H1 (cell line): Measurements from ENCODE around the gene ENDOU. TPM values are rescaled to one million over a fixed set of nuclear protein-coding genes. Genes with fewer than 3 reads are reported as not detected.
A peak's percentile ranks its signal among the peaks of the same experiment; 100 is the strongest.

ENCODE experiments used
- CTCF ChIA-PET: fragments of 300-600 bp; sonication (Branson Sonifier 250); formaldehyde crosslinking; loops from one replicate; lab custom pipeline; 2021; ENCODE audit not compliant: partially characterized antibody; lab: Charles Lee
- POLR2A ChIA-PET: fragments of 300-600 bp; sonication (Branson Sonifier 250); formaldehyde crosslinking; loops from one replicate; lab custom pipeline; 2021; ENCODE audit warnings: inconsistent platforms; ENCODE audit not compliant: partially characterized antibody; lab: Charles Lee
- DNase-seq, 2 experiments: peaks; one replicate each; pipeline versions ENCODE4 v3.0.0 to v3.0.0-alpha.2; 2010 to 2022; ENCODE audit warnings: low spot score in 2 of 2, low read depth in 1 of 2, mixed read lengths in 1 of 2
- FAIRE-seq: peaks from 2 replicates; lab custom pipeline; 2011; peaks lifted over from hg19 to GRCh38; lab: Jason Lieb, UNC
- H2AFZ ChIP-seq: 2 replicates; pipeline ENCODE4 v1.8.1; 2012; ENCODE audit warnings: low read length, inconsistent platforms
- H2AK5ac ChIP-seq: 2 replicates; pipeline ENCODE4 v1.6.1; 2013; ENCODE audit warnings: low read depth, low read length
- H2BK120ac ChIP-seq: replicated peaks from 2 replicates; pipeline ENCODE3; 2013; ENCODE audit warnings: low read depth, low read length, inconsistent platforms
- H2BK12ac ChIP-seq: 2 replicates; pipeline ENCODE4 v1.6.1; 2013; ENCODE audit warnings: low read depth, low read length
- H2BK15ac ChIP-seq: 2 replicates; pipeline ENCODE4 v1.6.1; 2013; ENCODE audit warnings: low read length
- H2BK20ac ChIP-seq: 2 replicates; pipeline ENCODE4 v1.6.1; 2013; ENCODE audit warnings: low read length
- H2BK5ac ChIP-seq: 2 replicates; pipeline ENCODE4 v1.6.1; 2013; ENCODE audit warnings: low read depth, low read length
- H3K14ac ChIP-seq: 2 replicates; pipeline ENCODE4 v1.6.1; 2013; ENCODE audit warnings: inconsistent platforms; ENCODE audit not compliant: insufficient read length
- H3K18ac ChIP-seq: 2 replicates; pipeline ENCODE4 v1.6.1; 2013; ENCODE audit warnings: low read length; ENCODE audit errors: extremely low read depth
- H3K23ac ChIP-seq: 2 replicates; pipeline ENCODE4 v1.6.1; 2013; ENCODE audit warnings: inconsistent platforms; ENCODE audit not compliant: insufficient read length
- H3K23me2 ChIP-seq: 2 replicates; pipeline ENCODE4 v1.6.1; 2013; ENCODE audit warnings: low read depth, low read length
- H3K27ac ChIP-seq: 2 replicates; pipeline ENCODE4 v1.6.1; 2011; ENCODE audit warnings: low read depth, low read length, inconsistent platforms
- H3K27me3 ChIP-seq, 4 experiments: replicated peaks in 1 of 4; 1 replicate in 1 of 4; 2 replicates in 3 of 4; pipeline versions ENCODE4 v1.6.1 to v1.8.1; 2011 to 2013; ENCODE audit warnings: low read length in 3 of 4, mild to moderate bottlenecking in 3 of 4, inconsistent platforms in 2 of 4, mixed read lengths in 2 of 4, moderate library complexity in 1 of 4; ENCODE audit not compliant: control insufficient read depth in 3 of 4, insufficient read depth in 3 of 4; ENCODE audit errors: extremely low read depth in 1 of 4
- H3K36me3 ChIP-seq, 4 experiments: 2 replicates each; pipeline versions ENCODE4 v1.6.1 to v1.8.1; 2011 to 2013; ENCODE audit warnings: mild to moderate bottlenecking in 4 of 4, low read length in 3 of 4, moderate library complexity in 2 of 4, control low read depth in 1 of 4, inconsistent platforms in 1 of 4; ENCODE audit not compliant: insufficient read depth in 4 of 4, control insufficient read depth in 2 of 4
- H3K4ac ChIP-seq: replicated peaks from 2 replicates; pipeline ENCODE3; 2013; ENCODE audit warnings: low read length, low read depth, mixed read lengths, inconsistent platforms; ENCODE audit not compliant: insufficient read length
- H3K4me1 ChIP-seq, 4 experiments: replicated peaks in 1 of 4; 1 replicate in 1 of 4; 2 replicates in 3 of 4; pipeline versions ENCODE4 v1.6.1 to v1.8.1; 2011 to 2013; ENCODE audit warnings: low read length in 3 of 4, inconsistent platforms in 2 of 4, mixed read lengths in 1 of 4; ENCODE audit not compliant: insufficient read depth in 4 of 4, control insufficient read depth in 3 of 4
- H3K4me2 ChIP-seq, 2 experiments: 2 replicates each; pipeline versions ENCODE4 v1.6.1 to v1.8.1; 2011 to 2013; ENCODE audit warnings: low read depth in 2 of 2, low read length in 2 of 2, control low read depth in 1 of 2, inconsistent platforms in 1 of 2, mild to moderate bottlenecking in 1 of 2; ENCODE audit not compliant: insufficient read depth in 1 of 2
- H3K4me3 ChIP-seq, 4 experiments: fragments of 200-600, 300-600 bp in 1 of 4; sonication (generic), shearing (Covaris generic), sonication (Bioruptor Twin) in 1 of 4; 2 replicates each; pipeline versions ENCODE4 v1.5.1 to v1.8.1; 2011 to 2016; ENCODE audit warnings: low read length in 4 of 4, low read depth in 3 of 4, control low read depth in 2 of 4, inconsistent platforms in 2 of 4, mild to moderate bottlenecking in 2 of 4, mixed read lengths in 1 of 4, moderate library complexity in 1 of 4; ENCODE audit not compliant: insufficient read depth in 2 of 4; ENCODE audit errors: extremely low read depth in 1 of 4
- H3K56ac ChIP-seq: replicated peaks from 2 replicates; pipeline ENCODE3; 2013; ENCODE audit warnings: low read depth, mild to moderate bottlenecking, mixed read lengths, low read length, inconsistent platforms; ENCODE audit not compliant: insufficient read length
- H3K79me1 ChIP-seq: 2 replicates; pipeline ENCODE4 v1.6.1; 2013; ENCODE audit warnings: low read depth, low read length, control low read depth
- H3K79me2 ChIP-seq, 2 experiments: 2 replicates each; pipeline versions ENCODE4 v1.6.1 to v1.8.1; 2012 to 2013; ENCODE audit warnings: low read length in 2 of 2, mild to moderate bottlenecking in 2 of 2, inconsistent platforms in 1 of 2; ENCODE audit not compliant: insufficient read depth in 2 of 2, control insufficient read depth in 1 of 2
- H3K9ac ChIP-seq, 4 experiments: replicated peaks in 1 of 4; 1 replicate in 1 of 4; 2 replicates in 3 of 4; pipeline versions ENCODE4 v1.6.1 to v1.8.1; 2011 to 2013; ENCODE audit warnings: low read depth in 3 of 4, low read length in 3 of 4, control low read depth in 2 of 4, mild to moderate bottlenecking in 2 of 4, moderate library complexity in 2 of 4, inconsistent platforms in 1 of 4; ENCODE audit errors: extremely low read depth in 1 of 4
- H3K9me3 ChIP-seq, 2 experiments: 2 replicates each; pipeline versions ENCODE4 v1.6.1 to v1.8.1; 2012 to 2013; ENCODE audit warnings: mild to moderate bottlenecking in 2 of 2, moderate library complexity in 2 of 2, control low read depth in 1 of 2, inconsistent platforms in 1 of 2, low read depth in 1 of 2, low read length in 1 of 2, mixed read lengths in 1 of 2; ENCODE audit not compliant: insufficient read depth in 2 of 2
- H4K20me1 ChIP-seq, 2 experiments: replicated peaks in 1 of 2; 2 replicates each; pipeline versions ENCODE3 to v1.8.1; 2011 to 2013; ENCODE audit warnings: inconsistent platforms in 2 of 2, low read length in 2 of 2, mild to moderate bottlenecking in 1 of 2; ENCODE audit not compliant: insufficient read depth in 2 of 2, control insufficient read depth in 1 of 2
- H4K5ac ChIP-seq: 2 replicates; pipeline ENCODE4 v1.6.1; 2013; ENCODE audit warnings: low read length, low read depth, mixed read lengths, inconsistent platforms; ENCODE audit not compliant: insufficient read length
- H4K8ac ChIP-seq: 2 replicates; pipeline ENCODE4 v1.8.0; 2013; ENCODE audit warnings: mild to moderate bottlenecking, moderate library complexity, low read length, inconsistent platforms; ENCODE audit not compliant: insufficient read depth; ENCODE audit errors: extremely low read depth
- H4K91ac ChIP-seq: replicated peaks from 2 replicates; pipeline ENCODE3; 2013; ENCODE audit warnings: low read length, mixed read lengths, inconsistent platforms; ENCODE audit not compliant: insufficient read length
- CREB1 ChIP-seq: IDR thresholded peaks from 2 replicates; pipeline ENCODE4 v1.6.1; 2012; ENCODE audit warnings: inconsistent platforms
- EZH2 ChIP-seq: fragments of 200-600 bp; sonication (generic); IDR thresholded peaks from 2 replicates; pipeline ENCODE4 v1.7.1; 2012; ENCODE audit warnings: low read depth, mild to moderate bottlenecking, moderate library complexity, low read length, inconsistent platforms; ENCODE audit not compliant: severe bottlenecking
- HDAC6 ChIP-seq: IDR thresholded peaks from one replicate; pipeline ENCODE4 v1.7.1; 2012; ENCODE audit warnings: low read depth, mild to moderate bottlenecking, inconsistent platforms, low read length, moderate library complexity
- JUN ChIP-seq: IDR thresholded peaks from 2 replicates; pipeline ENCODE4 v1.6.1; 2011; ENCODE audit warnings: low read depth, mild to moderate bottlenecking, improper control_type of control experiment, low read length
- KDM5A ChIP-seq: fragments of 200-600 bp; IDR thresholded peaks from 2 replicates; pipeline ENCODE4 v1.7.1; 2012; ENCODE audit warnings: mild to moderate bottlenecking, low read length, inconsistent platforms, mixed read lengths
- NANOG ChIP-seq: IDR thresholded peaks from 2 replicates; pipeline ENCODE4 v1.6.1; 2011; ENCODE audit warnings: low read length, low read depth, mild to moderate bottlenecking, inconsistent platforms; ENCODE audit not compliant: insufficient read depth, poor library complexity, severe bottlenecking
- POU5F1 ChIP-seq: IDR thresholded peaks from 2 replicates; pipeline ENCODE4 v1.6.1; 2011; ENCODE audit warnings: low read depth, mild to moderate bottlenecking, low read length, moderate library complexity
- SIN3A ChIP-seq, 2 experiments: IDR thresholded peaks in 1 of 2; conservative IDR thresholded peaks in 1 of 2; 2 replicates each; pipeline ENCODE4 v1.6.1; 2011 to 2012; ENCODE audit warnings: low read length in 2 of 2, improper control_type of control experiment in 1 of 2, low read depth in 1 of 2, mild to moderate bottlenecking in 1 of 2
- SRF ChIP-seq: IDR thresholded peaks from 2 replicates; pipeline ENCODE4 v1.6.1; 2011; ENCODE audit warnings: mild to moderate bottlenecking, low read depth, low read length, moderate library complexity
- WGBS, 2 experiments: shearing (Covaris generic) in 1 of 2; methylation state at CpG; one replicate each; pipeline versions ENCODE4 v1.1.6 to v1.1.7; 2013 to 2015; ENCODE audit warnings: low lambda C conversion rate in 2 of 2, mixed read lengths in 2 of 2, inconsistent platforms in 1 of 2, low coverage in 1 of 2, missing lambda C conversion rate in 1 of 2; ENCODE audit not compliant: insufficient replicate concordance in 2 of 2, insufficient coverage in 1 of 2, insufficient read length in 1 of 2; ENCODE audit errors: extremely low coverage in 1 of 2, missing lambda C conversion rate in 1 of 2; 5-methylcytosine and 5-hydroxymethylcytosine counted together
- polyA plus RNA-seq, 7 experiments: library from polyadenylated mRNA; depleted of rRNA in 3 of 7; stranded (reverse) in 5 of 7; unstranded in 2 of 7; fragments of >200 nt in 5 of 7; fragments of 200-250 nt in 2 of 7; gene quantifications; 1 replicate in 5 of 7; 2 replicates in 1 of 7; 4 replicates in 1 of 7; pipeline versions ENCODE4 v1.2.1 to v1.2.3, GENCODE V29; 2011 to 2013; ENCODE audit warnings: missing spikeins in 2 of 7, mixed read lengths in 2 of 7
- total RNA-seq: library from RNA; stranded (reverse); fragmentation: NEBNext Ultra II Directional; extraction: Animal tissue kit (Norgen Biotek cat#: 25700); gene quantifications from 2 replicates; pipeline ENCODE4 v1.2.1, GENCODE V29; 2021
- TF ChIP-seq, protein P1 (sequence below): IDR thresholded peaks from 2 replicates; pipeline ENCODE4 v1.6.1; 2012; ENCODE audit warnings: inconsistent platforms

Gene ENDOU
- total and polyA plus RNA-seq, 2 of the 8 experiments (the other 6 are each of a cell fraction or from before 2014, with no cell fraction given), result not detected

DNA sequence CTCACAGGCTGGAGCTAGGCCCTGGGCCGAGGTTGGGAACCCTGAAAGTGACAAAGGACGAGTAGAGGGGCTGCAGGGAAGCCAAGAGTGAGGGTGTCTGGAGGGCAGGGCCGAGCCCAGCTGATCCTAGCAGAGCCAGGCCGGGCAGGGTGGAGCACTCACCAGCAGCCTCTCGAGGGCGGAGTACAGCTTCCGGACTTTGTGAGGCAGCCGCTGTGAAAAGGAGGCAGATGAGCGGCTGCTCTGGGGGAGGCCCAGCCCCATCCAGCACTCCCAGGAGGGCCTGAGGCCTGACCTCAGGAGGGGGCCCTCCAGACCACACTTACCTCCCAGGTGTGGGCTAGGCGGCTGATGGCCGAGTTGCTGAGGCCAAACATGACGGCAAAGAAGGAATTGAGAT lies 14.7 kb upstream of the ENDOU start:
- no peaks in the 10 kb centered on the region for H3K9me3 ChIP-seq
- no peak overlapping the region for H2BK120ac ChIP-seq
- no peak overlapping the region for H2BK5ac ChIP-seq
- H3K4ac ChIP-seq, result no peak overlapping the region
- no peak overlapping the region for H3K56ac ChIP-seq
- no peak overlapping the region for H4K8ac ChIP-seq
- no peak overlapping the region for H3K4me2 ChIP-seq
- H4K91ac ChIP-seq, result no peak overlapping the region
- H3K23me2 ChIP-seq, result no peaks in the 10 kb centered on the region
- no peak overlapping the region for H3K27ac ChIP-seq
- peak overlapping the region; percentile 61 for H2BK15ac ChIP-seq
- H3K14ac ChIP-seq, result no peak overlapping the region
- H3K4me1 ChIP-seq, result peaks cover 2 to 16% (median 12%) of the 10 kb centered on the region in 4 experiments
- H2AFZ ChIP-seq, result no peak overlapping the region
- no peak overlapping the region for H3K4me3 ChIP-seq
- H2BK12ac ChIP-seq, result no peak overlapping the region
- ChIA-PET POLR2A (interaction anchor here (0.6 to 7.4 kb wide), 9 partner anchors 10 to 41 kb away, joined by 3 to 79 read pairs (median 3); partner anchors contain the start of gene SLC48A1), CTCF (interaction anchor here (1.0 to 64.6 kb wide), 9 partner anchors 4 to 100 kb away, joined by 4 to 2442 read pairs (median 296); partner anchors contain the start of genes ENDOU, HDAC7, RAPGEF3 and SLC48A1)
- H2BK20ac ChIP-seq, result no peak overlapping the region
- H3K79me1 ChIP-seq, result no peaks in the 10 kb centered on the region
- 78% methylated on average over 12 of the region's 12 CpGs; no CpG with 5 or more reads in 1 of the 2 experiments for WGBS, 2 experiments
- H3K9ac ChIP-seq, result no peak overlapping the region
- no peaks in the 10 kb centered on the region; a peak in 1 of 7 replicates for H3K27me3 ChIP-seq
- FAIRE-seq (no peak), DNase-seq (no peak)
- H2AK5ac ChIP-seq, result no peak overlapping the region
- no peaks in the 10 kb centered on the region for H4K20me1 ChIP-seq
- H3K18ac ChIP-seq, result no peak overlapping the region
- no peaks in the 10 kb centered on the region for H3K36me3 ChIP-seq
- no peak overlapping the region for H4K5ac ChIP-seq
- H3K79me2 ChIP-seq, result no peaks in the 10 kb centered on the region
- H3K23ac ChIP-seq, result no peak overlapping the region
- TF ChIP-seq NANOG, result no peak
- TF ChIP-seq CREB1, result no peak
- TF ChIP-seq KDM5A, result no peak
- TF ChIP-seq POU5F1, result no peak
- TF ChIP-seq HDAC6, result no peak
- no peak for TF ChIP-seq JUN
- TF ChIP-seq SRF, result no peak
- TF ChIP-seq, protein P1, sequence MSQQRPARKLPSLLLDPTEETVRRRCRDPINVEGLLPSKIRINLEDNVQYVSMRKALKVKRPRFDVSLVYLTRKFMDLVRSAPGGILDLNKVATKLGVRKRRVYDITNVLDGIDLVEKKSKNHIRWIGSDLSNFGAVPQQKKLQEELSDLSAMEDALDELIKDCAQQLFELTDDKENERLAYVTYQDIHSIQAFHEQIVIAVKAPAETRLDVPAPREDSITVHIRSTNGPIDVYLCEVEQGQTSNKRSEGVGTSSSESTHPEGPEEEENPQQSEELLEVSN, result no peak
- no peak for TF ChIP-seq SIN3A (conservative IDR thresholded peaks at IDR 0.05 in 1 of 2, IDR thresholded peaks at IDR 0.05 in 1 of 2; ENCODE audit: low read depth in 1 of 2, low read length in 2 of 2)
- TF ChIP-seq EZH2, result no peak
